NCI-H2227 (cell line): ENCODE measurements around the gene MPHOSPH9.
"Not testable (repeated sequence)": the region's sequence is repeated elsewhere in the genome, so short reads cannot be mapped to it uniquely, and the experiment has no call there.

ENCODE experiments used
- DNase-seq: peaks from one replicate; lab custom pipeline; 2025; ENCODE audit not compliant: unreplicated experiment; lab: John Stamatoyannopoulos, UW

Gene MPHOSPH9

GRCh38 chr12:123261196-123261595, 28.3 kb upstream of the MPHOSPH9 start:
- no peak for DNase-seq

DNA sequence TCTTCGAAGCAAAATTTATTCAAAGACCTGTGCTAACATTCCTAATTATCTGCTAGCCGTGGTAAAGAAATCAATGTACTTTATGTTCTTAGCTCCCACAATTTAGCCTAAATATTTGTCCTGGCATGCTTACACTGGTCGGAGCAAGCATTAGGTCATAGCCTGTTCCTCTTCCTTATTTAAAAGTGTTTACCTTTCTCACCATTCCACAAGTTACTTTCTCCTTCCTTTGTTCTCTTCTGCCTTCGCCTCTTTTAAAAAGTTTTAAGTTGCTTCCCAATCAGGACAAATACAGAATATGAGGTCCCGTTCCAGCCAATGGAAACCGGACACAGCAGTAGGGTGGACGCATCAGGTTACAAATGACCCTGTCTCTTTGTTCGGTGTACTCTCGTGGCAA, 27.1 kb upstream of the MPHOSPH9 start:
- DNase-seq, result no peak

DNA sequence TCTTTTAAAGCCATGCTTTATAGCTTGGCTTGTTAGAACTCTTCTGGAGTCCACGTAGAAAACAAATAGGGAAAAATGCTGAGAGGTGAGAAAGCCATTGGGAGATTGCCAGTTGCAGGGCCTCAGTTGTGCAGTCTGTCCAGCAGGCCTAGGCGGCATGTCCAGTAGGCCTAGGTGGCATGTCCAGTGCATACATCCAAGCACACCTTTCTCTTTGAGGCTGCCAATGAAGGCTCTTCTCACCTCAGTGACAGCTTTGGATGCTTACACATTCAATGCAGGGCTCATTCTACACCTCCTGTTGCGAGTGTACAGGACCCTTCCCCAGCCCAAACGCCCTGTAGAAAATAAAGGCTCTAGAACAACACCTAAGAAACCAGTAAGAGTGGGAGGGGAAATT, 25.7 kb upstream of the MPHOSPH9 start:
- DNase-seq, result no peak

DNA sequence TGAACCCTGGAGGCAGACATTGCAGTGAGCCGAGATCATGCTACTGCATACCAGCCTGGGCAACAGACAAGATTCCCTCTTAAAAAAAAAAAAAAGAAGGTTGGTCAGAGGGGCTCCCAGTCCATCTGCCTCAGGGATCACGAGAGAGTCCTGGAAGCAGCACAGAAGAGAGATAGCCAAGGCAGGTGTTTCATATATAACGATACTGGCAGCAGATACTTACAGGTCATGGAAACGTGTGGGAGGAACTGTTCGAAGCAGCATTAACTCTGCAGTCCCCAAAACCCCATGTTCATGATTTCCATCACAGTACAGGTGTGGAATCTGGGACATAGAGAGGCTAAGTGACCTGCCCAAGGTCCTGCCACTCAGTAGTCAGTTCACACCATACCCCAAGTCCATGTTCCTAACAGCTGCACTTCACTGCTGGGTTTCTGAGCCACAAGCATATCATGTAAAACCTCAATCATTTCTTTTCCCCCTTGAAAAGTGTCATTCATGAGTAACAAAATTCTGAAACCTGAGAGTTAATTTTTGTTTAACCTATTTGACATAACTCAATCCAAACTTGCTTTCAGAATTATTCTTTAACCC, 22.0 kb upstream of the MPHOSPH9 start:
- DNase-seq, result no peak

DNA sequence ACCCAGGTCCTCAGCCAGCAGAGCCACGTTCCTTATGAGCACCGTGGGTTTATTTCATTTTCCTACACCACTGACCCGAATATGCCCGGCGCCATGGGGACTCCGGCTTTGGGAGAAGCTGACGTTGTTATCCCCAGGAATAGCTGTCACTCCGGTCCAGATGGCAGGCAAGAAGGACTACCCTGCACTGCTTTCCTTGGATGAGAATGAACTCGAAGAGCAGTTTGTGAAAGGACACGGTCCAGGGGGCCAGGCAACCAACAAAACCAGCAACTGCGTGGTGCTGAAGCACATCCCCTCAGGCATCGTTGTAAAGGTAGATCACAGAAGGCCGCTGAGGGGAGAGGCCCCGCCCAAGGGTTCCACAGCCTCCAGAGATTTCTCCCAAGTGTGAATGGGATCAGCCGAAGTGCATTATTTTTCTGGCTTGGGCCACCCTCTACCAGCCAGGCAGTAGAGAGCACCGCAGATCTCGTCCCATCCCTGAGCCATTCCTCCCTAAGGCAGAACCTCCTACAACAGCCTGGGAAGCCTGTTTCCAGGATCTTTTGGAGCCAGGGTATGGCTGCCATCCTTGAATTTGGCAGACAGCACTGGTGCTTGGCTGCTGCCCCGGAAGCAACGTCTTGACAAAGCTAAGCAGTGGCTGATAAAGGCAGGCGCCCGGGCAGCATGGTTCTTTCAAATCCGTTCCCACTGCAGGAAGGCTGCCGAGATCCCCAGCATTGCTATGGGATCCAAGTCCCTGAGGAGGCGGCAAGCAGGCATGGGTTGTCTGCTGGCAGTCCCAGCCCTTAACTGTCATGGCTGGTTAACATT, 20.9 kb upstream of the MPHOSPH9 start:
- DNase-seq, result no peak

GRCh38 chr12:123252365-123252764, 19.4 kb upstream of the MPHOSPH9 start:
- DNase-seq, result not testable (repeated sequence)

- DNase-seq, result no peak
These were observed 18.6 kb upstream of the MPHOSPH9 start for GRCh38 chr12:123251403-123252076.

GRCh38 chr12:123250471-123251383, 17.8 kb upstream of the MPHOSPH9 start:
- DNase-seq, result peak; percentile 54

DNA sequence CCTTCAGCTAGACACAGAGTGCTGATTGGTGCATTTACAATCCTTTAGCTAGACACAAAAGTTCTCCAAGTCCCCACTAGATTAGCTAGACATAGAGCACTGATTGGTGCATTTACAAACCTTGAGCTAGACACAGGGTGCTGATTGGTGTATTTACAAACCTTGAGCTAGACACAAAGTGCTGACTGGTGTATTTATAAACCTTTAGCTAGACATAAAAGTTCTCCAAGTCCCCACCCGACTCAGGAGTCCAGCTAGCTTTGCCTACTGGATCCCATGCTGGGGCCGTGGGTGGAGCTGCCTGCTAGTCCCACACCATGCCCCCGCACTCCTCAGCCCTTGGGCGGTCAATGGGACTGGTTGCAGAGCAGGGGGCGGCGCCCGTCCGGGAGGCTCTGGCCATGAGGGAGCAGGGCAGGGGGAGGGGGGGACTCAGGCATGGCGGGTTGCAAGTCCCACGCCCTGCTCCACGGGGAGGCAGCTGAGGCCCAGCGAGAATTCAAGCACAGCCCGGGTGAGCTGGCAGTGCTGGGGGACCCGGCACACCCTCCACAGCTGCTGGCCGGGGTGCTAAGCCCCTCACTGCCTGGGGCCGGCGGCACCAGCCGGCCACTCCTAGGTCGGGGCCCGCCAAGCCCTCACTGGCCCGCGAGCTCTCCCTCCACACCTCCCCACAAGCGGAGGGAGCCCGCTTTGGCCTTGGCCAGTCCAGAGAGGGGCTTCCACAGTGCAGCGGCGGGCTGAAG, 16.2 kb upstream of the MPHOSPH9 start:
- not testable (repeated sequence) for DNase-seq

GRCh38 chr12:123248129-123248528, 15.2 kb upstream of the MPHOSPH9 start:
- DNase-seq, result not testable (repeated sequence)

GRCh38 chr12:123245678-123246077, 12.7 kb upstream of the MPHOSPH9 start:
- DNase-seq, result no peak

DNA sequence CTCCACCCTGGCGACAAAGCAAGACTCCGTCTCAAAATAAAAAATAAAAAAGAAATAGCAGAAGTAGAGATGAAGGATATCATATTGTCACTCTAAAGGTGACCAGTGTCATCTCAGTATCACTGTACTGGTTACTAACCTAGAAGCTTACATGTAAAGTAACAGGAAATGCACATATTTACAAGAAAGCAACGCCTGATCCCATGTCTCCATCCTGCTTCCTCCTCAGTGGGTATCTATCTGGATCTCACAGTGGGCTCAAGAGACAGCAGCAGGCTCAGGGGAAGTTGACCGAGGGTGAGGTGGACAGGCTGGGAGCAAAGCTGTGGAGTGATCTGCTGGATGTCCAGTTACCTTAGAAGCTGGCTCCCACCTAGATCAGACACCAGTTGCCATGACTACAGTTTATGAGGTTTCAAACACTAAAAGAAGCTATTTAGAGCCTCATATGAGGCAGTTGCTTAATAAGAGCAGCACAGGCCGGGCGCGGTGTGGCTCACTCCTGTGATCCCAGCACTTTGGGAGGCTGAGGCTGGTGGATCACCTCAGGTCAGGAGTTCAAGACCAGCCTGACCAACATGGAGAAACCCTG, 10.8 kb upstream of the MPHOSPH9 start:
- DNase-seq, result no peak

GRCh38 chr12:123242116-123242904, 9.4 kb upstream of the MPHOSPH9 start:
- DNase-seq, result peak; percentile 40

DNA sequence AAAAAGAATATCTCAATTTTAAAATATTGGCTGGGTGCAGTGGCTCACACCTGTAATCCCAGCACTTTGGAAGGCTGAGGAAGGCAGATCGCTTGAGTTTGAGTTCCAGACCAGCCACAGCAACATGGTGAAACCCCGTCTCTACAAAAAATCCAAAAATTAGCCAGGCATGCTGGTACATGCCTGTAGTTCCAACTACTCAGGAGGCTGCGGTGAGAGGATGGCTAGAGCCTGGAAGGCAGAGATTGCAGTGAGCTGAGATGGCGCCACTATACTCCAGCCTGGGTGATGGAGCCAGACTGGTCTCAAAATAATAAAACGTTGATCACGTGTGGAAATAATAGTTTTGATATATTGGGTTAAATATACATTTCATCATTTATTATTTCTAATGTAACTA, 6.0 kb upstream of the MPHOSPH9 start:
- no peak for DNase-seq

GRCh38 chr12:123238330-123238682, 5.4 kb upstream of the MPHOSPH9 start:
- DNase-seq, result no peak

- peak; percentile 67 for DNase-seq
These were observed 4.8 kb upstream of the MPHOSPH9 start for GRCh38 chr12:123237646-123238329.

- peak; percentile 56 for DNase-seq
These were observed 766 bp upstream of the MPHOSPH9 start for GRCh38 chr12:123233505-123234308.

- no peak for DNase-seq
These were observed 502 bp downstream of the MPHOSPH9 start for GRCh38 chr12:123232472-123232806.
